GM18870 (cell line): ENCODE results near the gene CCDC127.

Experiments used
- ATAC-seq: cut with Tn5 transposase; IDR thresholded peaks from one replicate; pipeline ENCODE4 v1.9.1; 2021; ENCODE audit warnings: moderate library complexity; ENCODE audit not compliant: unreplicated experiment

Gene CCDC127

DNA sequence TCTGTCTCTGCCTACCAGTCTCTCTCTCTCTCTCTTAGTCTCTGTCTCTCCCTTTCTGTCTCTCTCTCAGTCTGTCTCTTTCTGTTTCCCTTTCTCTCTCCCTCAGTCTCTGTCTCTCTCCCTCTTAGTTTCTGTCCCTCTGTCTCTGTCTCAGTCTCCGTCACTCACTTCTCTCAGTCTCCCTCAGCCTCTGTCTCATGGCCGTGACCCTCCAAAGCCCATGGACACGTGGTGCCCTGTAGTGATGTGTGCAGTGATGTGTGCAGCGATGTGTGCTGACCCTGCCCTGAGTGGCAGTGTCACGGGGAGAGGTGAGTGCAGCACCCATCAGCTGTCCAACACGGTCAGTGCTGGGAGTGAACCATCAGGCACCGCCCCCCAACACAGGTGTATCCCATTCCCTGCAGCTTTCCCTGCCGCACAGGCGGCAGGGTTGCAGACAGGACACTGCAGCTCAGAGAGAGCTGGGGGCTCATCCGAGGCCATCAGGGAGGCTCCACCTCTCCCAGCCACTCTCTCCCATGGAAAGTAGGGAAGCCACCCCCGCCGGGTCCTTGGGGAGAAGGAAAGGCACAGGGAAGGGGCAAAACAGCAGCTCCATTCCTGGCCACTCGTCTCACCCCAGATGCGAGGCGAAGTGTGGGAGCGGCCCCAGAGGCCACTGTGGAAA is 27.5 kb downstream of the CCDC127 start:
- ATAC-seq: peak; percentile 57

DNA sequence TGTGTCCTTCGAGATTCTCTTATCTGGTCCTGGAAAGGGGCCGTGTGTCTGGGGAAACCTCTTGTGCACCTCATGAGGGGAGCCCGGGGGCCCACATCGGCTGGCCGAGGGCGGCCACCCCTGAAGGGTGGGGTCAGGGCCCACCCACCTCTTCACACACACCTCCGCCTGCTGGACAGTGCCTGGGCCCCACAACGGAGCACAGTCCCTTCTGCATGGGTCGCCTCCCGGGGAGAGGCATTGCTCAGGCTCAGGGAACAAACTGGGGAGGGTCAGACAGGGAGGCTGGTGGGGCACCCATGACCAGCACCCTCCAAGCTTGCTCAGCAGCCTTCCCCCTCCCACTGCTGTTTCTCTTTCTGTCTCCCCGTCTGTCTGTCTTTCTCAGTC is 28.0 kb downstream of the CCDC127 start:
- ATAC-seq: no peak

DNA sequence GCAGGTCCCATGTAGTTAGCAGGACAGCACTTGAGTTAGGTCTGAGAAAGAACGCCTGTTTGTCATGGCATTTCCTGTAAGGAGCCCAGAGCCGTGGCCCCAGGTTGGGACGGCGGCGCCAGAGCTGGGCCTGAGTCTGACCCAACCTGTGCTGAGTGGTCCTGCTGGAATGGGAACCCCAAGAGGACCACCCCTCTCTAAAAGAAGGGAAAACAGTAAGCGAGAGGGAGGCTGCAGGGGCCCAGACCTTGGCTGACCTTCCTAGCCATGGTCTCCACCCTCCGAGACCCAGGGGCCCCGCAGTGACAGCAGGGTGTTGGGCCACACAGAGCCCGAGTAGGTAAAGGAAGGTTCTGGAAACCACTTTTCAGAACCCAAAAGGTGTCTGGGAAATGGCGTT is 28.5 kb downstream of the CCDC127 start:
- ATAC-seq: no peak

DNA sequence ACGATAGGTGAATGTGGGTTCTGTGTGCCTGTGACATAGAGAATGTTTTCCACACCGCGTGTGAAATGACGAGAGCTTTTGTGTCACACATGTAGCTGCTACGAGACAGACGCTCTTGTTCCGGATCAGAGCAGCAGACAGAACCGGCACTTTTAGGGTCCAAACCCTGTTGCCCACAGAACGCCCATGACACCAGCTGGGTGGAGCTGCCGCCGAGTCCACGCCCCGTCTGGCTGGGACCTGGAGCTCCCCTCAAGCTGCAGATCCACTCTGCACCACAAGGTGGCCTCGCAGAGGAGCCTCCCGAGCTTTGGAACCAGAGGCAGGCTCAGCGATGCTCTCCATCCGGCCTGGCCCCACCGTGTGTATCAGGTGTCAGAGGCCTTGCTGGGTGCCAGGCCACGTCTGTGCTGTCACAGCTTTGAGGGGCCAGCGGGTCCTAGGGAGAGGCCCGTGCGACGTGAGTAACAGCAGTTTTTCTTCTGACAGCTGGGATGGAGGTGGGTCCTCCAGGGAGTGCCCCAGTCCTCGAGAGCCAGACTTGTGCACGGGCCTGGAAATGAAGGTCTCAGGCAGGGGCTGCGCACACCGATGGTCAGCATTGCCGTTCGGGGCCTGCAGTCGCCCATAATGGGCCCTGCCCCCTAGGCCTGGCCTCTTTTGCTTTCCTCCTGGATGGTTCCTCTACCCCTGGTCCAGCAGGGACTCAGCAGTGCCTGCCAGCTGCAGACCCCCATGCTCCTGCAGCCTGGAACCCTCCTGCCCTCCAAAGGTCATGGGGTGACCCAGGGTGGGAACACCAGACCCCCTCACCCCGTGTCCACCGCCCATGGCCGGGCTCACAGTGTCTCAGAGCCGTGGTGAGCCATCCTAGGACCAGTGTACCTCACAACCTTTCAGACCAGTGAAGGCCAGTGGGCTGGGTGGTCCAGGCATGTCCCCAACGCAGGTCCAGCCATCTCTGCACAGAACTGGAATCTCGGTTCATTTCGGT is 29.2 kb downstream of the CCDC127 start:
- peak; percentile 86 for ATAC-seq

DNA sequence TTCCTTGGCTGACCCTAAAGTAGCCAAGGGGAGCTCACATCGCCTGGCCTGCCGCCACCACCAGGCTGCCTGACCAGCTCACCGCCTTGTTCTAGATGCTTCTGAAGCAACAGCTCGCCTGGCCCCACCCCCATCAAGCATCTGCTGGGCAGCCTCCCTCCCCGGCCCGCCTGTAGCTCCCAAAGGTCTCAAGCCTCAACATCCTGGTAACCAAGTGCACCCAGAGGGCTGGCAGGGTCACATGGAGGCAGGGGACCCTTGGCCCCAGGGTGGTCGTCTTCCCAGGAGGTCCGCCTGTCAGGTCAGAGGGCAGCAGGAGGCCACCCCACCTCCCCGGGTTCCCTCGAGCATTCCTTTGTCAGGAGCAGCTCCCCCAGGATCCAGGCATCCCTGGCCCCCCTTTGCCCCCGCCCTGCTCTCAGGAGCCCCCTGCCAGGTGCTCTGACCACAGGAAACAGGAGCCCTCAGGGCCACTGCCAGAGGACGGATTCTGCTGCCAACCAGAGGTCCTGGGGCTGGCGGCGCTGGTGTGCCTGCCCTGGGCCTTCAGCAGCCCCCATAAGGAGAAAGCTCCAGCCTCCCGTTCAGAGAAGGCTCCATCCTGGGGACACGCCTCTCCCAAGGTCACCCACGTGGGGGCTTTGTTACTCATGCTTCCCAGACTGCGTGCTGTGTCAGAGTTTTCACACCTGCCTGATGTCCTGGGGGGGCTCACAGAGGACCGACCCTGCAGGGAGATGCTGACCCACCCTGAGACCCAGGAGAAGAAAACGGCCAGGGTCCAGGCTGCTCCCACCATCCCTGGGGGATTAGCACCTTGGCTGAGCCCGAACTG is 30.1 kb downstream of the CCDC127 start:
- ATAC-seq: no peak

DNA sequence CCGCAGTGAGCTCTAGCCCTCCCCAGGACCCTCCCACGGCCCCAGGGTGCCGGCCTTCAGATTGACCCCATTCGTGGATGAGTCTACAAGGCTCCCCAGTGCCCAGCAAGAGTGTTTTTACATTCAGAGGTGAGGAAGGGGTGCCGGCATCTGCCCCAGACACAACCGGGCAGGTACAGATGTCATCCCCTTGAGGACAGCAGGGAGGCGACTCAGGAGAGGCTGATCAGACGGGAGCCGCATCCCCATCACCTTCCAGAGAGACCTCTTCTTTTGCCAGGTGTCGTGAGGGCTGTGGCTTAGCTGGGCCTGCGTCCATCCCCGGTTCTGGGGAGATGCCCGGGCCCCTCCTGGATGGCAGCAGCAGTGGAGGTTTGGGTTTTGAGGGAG is 30.9 kb downstream of the CCDC127 start:
- ATAC-seq: no peak

DNA sequence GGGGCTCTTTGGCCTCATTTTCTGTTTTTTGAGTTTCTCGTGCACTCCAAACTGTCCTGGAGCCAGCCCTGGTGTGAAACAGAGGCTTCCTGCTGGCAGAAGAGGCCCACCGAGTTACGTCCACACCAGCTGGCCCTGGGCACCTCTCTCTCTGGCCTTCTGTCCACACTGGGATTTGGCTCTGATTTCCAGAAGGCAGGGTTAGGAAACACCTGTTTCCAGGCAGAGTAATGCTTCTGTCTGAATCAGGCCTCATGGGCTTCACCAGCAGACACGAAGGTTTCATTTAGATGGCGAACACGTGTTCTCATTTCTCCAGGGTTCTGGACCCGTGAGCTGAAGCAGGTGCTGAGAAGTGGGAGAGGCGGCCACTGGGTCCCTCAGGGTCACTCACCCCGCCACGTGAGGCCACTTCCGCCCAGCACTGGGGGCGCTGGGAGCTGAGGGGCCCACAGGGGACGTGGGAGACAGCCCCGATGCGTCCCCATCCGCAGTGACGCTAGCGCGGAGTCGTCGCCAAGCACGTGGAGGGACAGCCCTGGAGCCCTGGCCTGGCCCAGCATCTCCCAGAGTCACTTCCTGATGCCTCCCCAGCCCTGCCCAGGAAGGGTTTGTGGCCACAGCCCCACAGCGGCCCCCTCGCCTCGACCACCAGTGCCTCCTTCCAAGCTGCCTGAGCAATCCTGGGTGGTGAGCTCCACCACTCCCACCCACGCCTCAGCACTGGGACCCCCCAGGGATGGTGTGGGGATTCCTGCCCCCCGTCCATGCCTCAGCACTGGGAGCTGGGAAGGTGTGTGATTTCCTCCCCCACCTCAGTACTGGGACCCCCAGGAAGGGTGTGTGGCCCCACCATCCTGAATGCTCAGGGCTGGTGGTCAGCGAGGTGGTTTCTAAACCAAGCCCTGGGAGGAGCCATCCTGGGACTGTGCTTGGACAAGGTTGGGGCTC is 31.6 kb downstream of the CCDC127 start:
- no peak for ATAC-seq

DNA sequence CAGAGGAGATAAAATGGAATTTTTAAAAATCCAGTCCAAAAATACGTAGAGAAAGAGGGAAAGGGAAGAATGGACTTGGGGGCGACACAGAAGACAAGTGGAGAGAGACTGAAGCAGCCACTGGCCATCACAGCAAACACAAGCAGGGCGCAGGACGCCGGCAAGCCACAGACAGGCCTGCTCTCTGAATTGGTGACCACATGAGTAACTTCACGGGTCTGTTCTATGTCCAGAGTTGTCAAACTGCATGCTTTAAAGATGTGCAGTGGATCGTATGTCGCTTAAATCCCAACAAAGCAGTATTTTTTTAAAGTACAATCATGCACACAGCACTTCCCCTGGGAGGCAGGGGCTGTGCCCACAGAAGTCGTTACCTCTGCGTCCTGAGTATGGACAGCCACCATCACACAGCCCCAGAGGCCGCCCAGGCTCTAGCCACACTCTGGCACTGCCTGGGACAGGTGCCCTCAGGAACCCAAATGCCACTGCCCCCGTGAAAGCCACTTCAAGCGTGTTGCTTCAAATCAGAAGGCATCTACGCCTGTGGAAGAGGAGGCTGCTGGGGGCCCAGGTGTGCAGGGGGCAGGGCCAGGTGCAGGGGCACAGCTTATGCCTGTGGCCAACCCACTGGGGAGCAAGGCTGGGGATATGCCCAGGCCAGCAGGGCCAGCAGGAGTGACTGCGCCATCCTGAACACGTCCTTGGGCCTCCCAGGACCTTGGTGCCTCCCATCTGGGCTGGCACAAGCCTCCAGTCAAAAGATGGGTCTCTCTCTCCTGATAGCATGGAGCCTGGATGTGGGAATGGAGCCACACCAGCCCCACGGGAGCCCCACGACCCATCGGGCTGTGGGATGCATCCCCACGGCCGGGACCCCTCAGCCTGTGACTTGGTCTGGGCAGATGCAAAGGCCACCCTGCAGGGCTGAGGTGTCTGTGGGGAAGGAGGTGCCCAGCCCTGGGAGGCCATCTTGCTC is 32.6 kb downstream of the CCDC127 start:
- no peak for ATAC-seq

DNA sequence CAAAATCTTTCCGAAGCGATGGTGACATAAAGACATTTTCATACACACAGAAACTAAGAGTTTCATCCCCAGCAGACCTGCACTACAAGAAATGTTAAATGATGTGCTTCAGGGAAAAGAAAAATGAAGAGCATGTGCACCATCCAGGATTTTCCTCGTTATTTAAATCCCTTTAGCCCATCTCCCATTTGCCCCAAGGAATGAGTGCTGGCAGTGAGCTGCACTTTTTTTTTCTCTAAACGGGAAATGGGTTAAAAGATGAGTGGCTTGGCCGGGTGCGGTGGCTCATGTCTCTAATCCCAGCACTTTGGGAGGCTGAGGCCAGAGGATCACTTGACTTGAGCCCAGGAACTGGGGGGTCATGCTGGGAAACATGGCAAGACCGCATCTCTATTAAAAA is 33.5 kb downstream of the CCDC127 start:
- ATAC-seq: no peak

DNA sequence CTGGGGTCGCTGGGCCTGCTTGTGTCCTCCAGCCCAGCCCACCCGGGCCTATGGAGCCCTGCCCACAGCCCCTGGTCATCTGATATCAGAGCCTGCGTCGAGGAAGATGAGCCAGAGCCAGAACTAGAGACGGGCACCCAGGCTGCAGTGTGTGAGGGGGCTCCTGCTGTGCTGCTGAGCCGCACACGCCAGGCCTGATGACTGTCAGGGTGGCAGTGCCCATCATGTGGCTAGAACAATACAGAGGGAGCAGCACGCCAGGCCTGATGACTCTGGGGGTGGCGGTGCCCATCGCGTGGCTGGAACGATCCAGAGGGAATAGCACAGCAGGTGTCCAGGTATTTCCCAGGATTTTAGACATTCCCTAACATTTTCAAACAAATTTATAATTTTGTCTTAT is 35.8 kb downstream of the CCDC127 start:
- ATAC-seq: no peak

DNA sequence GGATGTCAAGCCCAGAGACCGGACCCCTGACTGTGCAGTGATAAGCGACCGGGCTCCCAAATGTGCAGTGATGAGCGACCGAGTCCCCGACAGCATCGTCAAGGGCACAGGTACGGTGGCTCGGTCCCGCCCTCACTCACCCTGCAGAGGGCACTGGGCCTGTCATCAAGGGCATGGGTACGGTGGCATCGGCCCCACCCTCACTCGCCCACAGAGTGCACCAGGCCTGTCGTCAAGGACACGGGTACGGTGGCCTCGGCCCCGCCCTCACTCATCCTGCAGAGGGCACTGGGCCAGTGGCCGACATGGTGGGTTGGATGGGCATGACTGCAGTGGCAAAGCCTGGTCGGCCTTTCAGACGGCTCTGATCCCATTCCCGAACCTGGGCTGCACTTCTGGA is 36.4 kb downstream of the CCDC127 start:
- ATAC-seq: no peak

DNA sequence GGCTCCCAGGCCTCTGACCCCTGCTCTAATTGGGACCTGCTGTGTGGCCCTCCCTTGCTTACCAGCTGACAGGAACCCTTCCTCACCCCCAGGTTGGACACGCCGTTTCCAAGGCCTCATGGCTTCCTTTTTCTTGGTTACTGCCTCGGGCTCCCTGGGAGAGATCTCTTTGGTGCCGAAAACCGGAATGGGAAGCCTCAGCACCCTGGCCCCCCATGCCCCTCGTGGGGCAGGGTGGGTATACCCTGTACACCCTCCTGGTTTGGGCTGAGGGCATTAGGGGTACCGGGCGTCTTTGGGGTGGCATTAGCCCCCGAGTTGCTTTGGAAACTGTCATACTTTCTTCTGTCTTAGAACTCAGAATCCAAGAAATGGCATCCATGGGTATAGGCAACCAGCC is 36.8 kb downstream of the CCDC127 start:
- ATAC-seq: no peak

DNA sequence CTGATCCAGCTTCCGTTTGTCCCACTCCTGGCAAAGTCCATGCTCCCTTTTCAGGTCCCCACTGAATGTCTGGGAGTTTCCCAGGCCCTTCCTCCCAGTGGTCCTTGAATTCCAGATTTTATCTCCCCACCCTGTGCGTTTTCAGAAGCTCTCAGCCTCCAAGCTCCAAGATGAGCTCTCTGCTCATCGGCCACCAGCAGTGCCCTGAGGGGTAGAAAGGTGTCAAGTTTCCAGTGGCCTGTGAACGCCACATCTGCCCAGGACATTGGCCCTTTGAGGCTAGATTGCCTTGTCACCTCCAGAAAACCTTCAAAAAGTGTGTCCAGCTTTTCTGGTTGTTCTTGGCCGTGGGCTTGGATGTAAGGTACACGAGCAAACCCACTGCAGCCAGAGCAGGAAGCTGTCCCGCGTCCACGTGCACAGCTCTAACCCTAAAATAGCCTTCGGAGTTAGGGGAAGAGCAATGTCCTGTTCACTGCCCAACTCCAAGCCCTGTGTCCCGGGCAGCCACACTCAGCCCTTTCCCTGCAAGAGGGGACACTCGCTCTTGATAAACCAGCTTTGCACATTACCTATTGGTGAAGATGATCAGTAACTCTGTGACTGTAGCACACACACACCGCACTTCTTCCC is 37.6 kb downstream of the CCDC127 start:
- no peak for ATAC-seq

DNA sequence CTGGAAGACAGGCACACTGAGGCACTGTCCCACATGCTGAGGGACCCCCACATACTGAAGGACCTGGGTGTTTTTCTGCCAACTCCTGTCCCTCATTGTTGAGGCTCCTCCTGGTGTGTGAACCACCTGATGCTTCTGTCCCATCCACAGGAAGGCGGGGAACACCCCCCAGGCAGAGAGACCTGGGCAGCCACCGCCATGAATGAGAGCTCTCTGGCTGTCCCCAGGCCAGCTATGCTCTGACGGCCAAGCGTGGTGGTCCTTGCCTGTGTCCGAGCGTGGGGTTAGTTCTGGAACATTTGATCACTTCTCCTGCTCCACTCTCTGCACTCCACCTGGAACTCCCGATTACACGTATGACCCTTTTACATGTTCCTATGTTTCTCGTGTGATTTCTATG is 38.6 kb downstream of the CCDC127 start:
- no peak for ATAC-seq

DNA sequence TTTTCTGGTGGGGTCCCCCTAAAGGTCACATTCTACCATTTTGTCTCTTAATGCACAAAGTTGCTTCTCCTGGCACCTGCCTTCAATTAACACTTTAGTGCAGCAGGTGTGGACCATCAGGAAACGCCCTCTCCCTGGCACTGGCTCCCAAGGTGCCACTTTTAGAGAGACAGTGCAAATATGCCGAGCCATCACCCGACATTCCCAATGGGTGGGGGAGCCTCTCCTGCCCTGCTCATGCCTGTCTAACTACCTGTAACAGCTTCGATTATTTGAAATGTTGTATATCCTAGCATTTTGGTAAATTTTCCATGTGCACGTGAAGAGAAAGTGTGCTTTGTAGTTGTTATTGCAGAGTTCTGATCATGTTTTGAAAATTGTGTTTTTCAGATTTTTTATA is 39.8 kb downstream of the CCDC127 start:
- ATAC-seq: no peak

DNA sequence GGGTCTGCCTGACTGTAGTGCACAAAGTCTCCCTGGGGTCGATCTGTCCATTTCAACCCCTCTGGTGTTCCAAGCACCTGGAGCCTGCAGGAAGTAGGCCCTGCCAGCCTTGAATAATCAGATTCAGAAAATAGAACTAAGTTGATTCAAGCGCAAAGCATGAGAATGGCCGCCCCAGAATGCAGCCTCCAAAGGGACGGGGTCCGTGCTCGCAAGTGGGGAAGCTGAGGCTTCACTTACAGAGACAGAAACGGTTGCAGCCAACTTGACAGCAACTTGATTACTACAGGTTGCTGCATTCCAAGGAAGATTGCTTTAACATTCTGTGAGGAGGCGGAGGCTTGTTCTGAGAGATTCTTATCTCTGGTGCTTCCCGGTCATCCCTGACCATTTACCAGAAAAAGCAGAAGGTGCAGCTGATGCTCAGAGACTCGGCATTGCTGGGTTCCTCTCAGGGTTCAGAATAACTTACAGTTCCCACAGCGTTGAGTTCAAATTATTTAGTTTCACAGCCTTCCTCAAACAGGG is 41.6 kb downstream of the CCDC127 start:
- no peak for ATAC-seq

DNA sequence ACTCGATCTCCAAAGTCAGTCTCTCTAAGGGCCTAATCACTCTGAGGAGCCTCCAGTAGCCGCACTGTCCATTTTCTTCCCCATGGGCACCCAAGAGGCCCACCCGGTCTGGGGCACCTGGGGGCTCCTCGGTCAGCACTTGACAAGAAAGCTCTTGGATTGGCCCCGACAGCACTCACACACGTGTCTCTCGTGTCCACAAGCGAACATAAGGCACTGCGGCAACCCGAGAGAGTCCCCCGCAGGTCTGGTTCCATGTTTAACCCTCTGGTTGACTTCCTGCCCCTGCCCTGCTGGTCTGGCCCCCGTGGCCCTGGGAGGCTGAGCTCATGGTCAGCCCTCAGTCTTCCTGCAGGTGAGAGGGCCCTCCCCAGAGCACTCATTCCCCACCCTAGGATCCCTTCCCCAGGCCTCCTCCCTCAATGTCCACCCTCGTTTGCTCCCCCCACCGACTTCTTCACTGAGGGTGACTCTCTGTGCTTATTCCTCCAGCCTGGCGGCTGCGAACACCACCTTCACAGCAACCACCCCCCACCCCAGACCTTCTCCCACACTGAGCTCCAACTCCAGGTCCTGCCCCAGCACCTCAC is 43.0 kb downstream of the CCDC127 start:
- ATAC-seq: no peak

DNA sequence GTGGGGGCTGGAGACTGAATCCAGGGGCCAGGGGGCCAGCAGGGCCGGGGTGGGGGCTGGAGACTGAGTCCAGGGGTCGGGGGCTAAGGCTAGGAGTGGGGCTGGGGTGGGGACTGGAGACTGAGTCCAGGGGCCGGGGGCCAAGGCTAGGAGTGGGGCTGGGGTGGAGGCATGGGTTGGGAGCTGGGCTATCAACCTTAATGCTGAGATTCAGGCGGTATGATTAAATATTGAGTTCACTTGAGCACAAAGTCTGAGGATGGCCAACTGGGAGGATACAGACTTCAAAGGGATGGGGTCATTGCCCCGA is 43.7 kb downstream of the CCDC127 start:
- no peak for ATAC-seq
